ENCODE measurements around the gene RASGRF1.
"Not testable (repeated sequence)": the region's sequence is repeated elsewhere in the genome, so short reads cannot be mapped to it uniquely, and the experiment has no call there.

The RASGRF1 gene

DNA sequence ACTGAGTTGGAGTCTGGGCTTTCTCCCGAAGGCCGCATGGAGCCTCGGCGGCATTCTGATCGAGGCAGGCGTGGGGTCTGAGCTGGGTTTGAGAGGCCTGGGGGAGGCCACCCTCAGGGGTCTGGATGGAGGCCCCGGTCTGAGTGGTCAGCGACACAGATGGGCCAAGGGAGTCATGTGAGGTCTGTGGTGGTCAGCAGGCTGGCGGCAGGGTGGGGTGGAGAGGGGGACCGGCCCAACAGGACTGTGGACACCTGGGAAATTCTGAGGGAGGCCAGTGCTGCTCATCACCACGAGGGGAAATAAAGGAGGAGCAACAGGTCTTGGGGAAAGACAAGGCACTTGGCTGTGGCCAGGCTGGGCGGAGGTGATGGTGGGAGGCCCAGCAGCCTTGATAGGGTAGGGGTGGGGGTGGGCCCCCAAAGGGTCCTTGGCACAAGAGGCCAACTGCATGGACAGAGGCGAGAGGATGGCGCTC, 161.9 kb downstream of the RASGRF1 start:
- Histone ChIP-seq H4K20me1 (ENCODE audit: insufficient read depth, low read length) (no peaks in the 10 kb centered on the region), H3K79me2 (ENCODE audit: low read length) (no peaks in the 10 kb centered on the region), H2AFZ (ENCODE audit: low read length) (no peak overlapping the region), H3K27me3 (replicated peaks; ENCODE audit: insufficient read depth, low read length) (no peaks in the 10 kb centered on the region), H3K9me3 (replicated peaks; ENCODE audit: insufficient read depth, low read length) (no peaks in the 10 kb centered on the region), H3K4me1 (ENCODE audit: low read length) (no peaks in the 10 kb centered on the region), H3K36me3 (replicated peaks; ENCODE audit: insufficient read depth, low read length) (no peaks in the 10 kb centered on the region), H3K9ac (ENCODE audit: low read length) (no peak overlapping the region), H3F3A (ENCODE audit: insufficient read depth, low read length) (no peaks in the 10 kb centered on the region), H3K4me3 (ENCODE audit: low read length) (no peak overlapping the region), H3K4me2 (ENCODE audit: low read depth, low read length) (no peak overlapping the region), H3K9me2 (replicated peaks; ENCODE audit: insufficient read depth, low read length) (no peaks in the 10 kb centered on the region), H3K27ac (ENCODE audit: low read length) (no peak overlapping the region)
- TF ChIP-seq, protein P1, sequence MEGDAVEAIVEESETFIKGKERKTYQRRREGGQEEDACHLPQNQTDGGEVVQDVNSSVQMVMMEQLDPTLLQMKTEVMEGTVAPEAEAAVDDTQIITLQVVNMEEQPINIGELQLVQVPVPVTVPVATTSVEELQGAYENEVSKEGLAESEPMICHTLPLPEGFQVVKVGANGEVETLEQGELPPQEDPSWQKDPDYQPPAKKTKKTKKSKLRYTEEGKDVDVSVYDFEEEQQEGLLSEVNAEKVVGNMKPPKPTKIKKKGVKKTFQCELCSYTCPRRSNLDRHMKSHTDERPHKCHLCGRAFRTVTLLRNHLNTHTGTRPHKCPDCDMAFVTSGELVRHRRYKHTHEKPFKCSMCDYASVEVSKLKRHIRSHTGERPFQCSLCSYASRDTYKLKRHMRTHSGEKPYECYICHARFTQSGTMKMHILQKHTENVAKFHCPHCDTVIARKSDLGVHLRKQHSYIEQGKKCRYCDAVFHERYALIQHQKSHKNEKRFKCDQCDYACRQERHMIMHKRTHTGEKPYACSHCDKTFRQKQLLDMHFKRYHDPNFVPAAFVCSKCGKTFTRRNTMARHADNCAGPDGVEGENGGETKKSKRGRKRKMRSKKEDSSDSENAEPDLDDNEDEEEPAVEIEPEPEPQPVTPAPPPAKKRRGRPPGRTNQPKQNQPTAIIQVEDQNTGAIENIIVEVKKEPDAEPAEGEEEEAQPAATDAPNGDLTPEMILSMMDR (IDR thresholded peaks at IDR 0.05; ENCODE audit: low read length): no peak
- TF ChIP-seq EZH2phosphoT487 (IDR thresholded peaks at IDR 0.05; ENCODE audit: low read length) (no peak), EZH2 (optimal IDR thresholded peaks at IDR 0.05; ENCODE audit: low read depth, low read length) (no peak)
- DNase-seq: no peak

DNA sequence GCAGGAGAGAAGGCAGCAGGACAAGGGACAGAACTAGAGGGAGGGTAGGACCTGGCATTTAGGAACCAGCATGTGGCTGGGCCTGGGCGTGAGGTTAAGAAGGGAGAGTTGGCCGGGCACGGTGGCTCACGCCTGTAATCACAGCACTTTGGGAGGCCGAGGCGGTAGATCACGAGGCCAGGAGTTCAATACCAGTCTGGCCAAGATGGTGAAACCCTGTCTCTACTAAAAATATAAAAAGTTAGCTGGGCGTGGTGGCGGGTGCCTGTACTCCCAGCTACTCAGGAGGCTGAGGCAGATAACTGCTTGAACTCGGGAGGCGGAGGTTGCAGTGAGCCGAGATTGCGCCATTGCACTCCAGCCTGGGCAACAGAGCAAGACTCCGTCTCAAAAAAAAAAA, 162.4 kb downstream of the RASGRF1 start:
- H3K9ac ChIP-seq (ENCODE audit: low read length); H2AFZ ChIP-seq (ENCODE audit: low read length); H3K4me1 ChIP-seq (ENCODE audit: low read length); H3K9me2 ChIP-seq (replicated peaks; ENCODE audit: insufficient read depth, low read length); DNase-seq; H3K27me3 ChIP-seq (replicated peaks; ENCODE audit: insufficient read depth, low read length); H3K79me2 ChIP-seq (ENCODE audit: low read length); H3K9me3 ChIP-seq (replicated peaks; ENCODE audit: insufficient read depth, low read length); H3K4me2 ChIP-seq (ENCODE audit: low read depth, low read length); H4K20me1 ChIP-seq (ENCODE audit: insufficient read depth, low read length); H3K4me3 ChIP-seq (ENCODE audit: low read length); H3F3A ChIP-seq (ENCODE audit: insufficient read depth, low read length); H3K27ac ChIP-seq (ENCODE audit: low read length); H3K36me3 ChIP-seq (replicated peaks; ENCODE audit: insufficient read depth, low read length): not testable (repeated sequence)

DNA sequence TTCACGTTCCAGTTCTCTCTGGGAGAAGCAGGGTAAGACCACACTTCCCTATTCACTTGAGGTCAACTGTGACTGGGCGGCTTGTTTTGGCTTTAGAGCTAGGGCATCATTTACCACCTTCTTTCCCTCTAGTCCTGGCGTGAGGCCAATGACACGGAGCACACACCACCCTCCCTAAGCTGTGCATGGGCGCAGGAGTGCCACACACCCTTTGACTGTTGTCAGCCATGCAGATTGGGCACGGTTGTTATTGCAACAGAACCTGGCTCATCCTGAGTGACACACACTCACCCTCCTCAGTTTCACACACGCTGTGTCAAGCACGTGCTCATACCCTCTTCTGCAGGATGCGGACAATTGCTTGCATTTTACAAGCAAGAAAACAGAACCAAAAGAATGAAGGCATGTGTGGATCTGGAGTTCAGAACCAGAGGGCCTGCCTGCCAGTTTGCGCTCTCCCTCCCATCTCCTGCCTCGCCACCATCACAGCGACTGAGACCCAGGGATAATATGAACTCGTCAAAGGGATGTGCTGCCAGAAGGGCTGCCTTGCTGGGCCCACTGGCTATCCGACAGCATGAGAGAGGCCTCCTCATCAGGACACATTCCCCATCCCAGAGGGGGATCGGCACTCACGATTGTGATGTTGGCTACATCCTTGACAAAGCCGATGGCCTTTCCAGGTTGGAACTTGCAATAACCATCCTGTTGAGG, 163.3 kb downstream of the RASGRF1 start:
- no peak for DNase-seq
- TF ChIP-seq, protein P1 (IDR thresholded peaks at IDR 0.05; ENCODE audit: low read length): no peak
- TF ChIP-seq EZH2 (optimal IDR thresholded peaks at IDR 0.05; ENCODE audit: low read depth, low read length): no peak
- no peak for TF ChIP-seq EZH2phosphoT487 (IDR thresholded peaks at IDR 0.05; ENCODE audit: low read length)
- H3K4me3 ChIP-seq (ENCODE audit: low read length): no peak overlapping the region
- no peaks in the 10 kb centered on the region for H3K27me3 ChIP-seq (replicated peaks; ENCODE audit: insufficient read depth, low read length)
- no peak overlapping the region for H3K4me2 ChIP-seq (ENCODE audit: low read depth, low read length)
- no peaks in the 10 kb centered on the region for H3K4me1 ChIP-seq (ENCODE audit: low read length)
- H3K27ac ChIP-seq (ENCODE audit: low read length): no peak overlapping the region
- no peaks in the 10 kb centered on the region for H3K79me2 ChIP-seq (ENCODE audit: low read length)
- H2AFZ ChIP-seq (ENCODE audit: low read length): no peak overlapping the region
- H3K9ac ChIP-seq (ENCODE audit: low read length): no peak overlapping the region
- no peaks in the 10 kb centered on the region for H3K9me3 ChIP-seq (replicated peaks; ENCODE audit: insufficient read depth, low read length)
- H4K20me1 ChIP-seq (ENCODE audit: insufficient read depth, low read length): no peaks in the 10 kb centered on the region
- no peaks in the 10 kb centered on the region for H3K36me3 ChIP-seq (replicated peaks; ENCODE audit: insufficient read depth, low read length)
- H3K9me2 ChIP-seq (replicated peaks; ENCODE audit: insufficient read depth, low read length): no peaks in the 10 kb centered on the region
- H3F3A ChIP-seq (ENCODE audit: insufficient read depth, low read length): no peaks in the 10 kb centered on the region

DNA sequence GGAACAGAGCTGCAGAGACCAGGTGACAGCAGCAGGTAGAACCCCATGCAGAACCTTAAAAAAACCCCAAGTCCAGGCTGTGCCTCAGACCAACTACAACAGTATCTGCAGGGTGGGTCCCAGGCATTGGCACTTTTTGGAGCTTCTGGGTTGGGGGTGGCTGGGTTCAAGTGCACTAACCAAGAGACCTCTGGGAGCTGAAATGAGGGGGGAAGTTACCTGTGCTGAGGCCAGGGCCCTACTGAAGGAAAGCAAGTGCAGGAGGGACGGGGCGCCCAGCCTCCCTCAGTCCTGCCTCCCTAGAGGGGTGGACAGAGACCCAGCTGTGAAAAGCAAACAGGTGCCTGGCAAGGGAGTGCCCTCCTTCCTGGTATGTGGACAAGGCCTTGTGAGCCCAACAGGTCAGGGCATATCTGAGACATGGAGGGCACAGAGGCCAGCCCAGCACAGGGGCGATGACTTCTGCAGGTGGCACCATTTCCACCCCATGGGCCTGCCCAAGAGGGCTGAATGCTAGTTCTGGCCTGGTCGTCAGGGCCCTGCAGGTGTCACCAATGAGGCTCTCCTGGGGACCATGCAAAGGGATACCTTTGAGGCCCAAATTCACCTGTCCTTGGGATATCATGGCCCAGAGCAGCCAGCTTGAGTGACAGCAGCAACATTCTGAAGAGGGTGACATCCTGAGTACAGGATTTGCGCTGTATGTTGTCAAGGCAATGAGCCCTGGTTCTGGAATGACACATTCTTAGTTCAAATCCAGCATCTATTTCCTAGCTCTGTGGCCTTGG, 164.4 kb downstream of the RASGRF1 start:
- H4K20me1 ChIP-seq (ENCODE audit: insufficient read depth, low read length): no peaks in the 10 kb centered on the region
- H3K4me2 ChIP-seq (ENCODE audit: low read depth, low read length): no peak overlapping the region
- H3K9me2 ChIP-seq (replicated peaks; ENCODE audit: insufficient read depth, low read length): no peaks in the 10 kb centered on the region
- no peaks in the 10 kb centered on the region for H3K36me3 ChIP-seq (replicated peaks; ENCODE audit: insufficient read depth, low read length)
- no peak for DNase-seq
- H3K4me1 ChIP-seq (ENCODE audit: low read length): no peaks in the 10 kb centered on the region
- H3K79me2 ChIP-seq (ENCODE audit: low read length): no peaks in the 10 kb centered on the region
- H3K27ac ChIP-seq (ENCODE audit: low read length): no peak overlapping the region
- H2AFZ ChIP-seq (ENCODE audit: low read length): no peak overlapping the region
- no peaks in the 10 kb centered on the region for H3K27me3 ChIP-seq (replicated peaks; ENCODE audit: insufficient read depth, low read length)
- TF ChIP-seq EZH2phosphoT487 (IDR thresholded peaks at IDR 0.05; ENCODE audit: low read length): no peak
- TF ChIP-seq EZH2 (optimal IDR thresholded peaks at IDR 0.05; ENCODE audit: low read depth, low read length): no peak
- TF ChIP-seq, protein P1 (IDR thresholded peaks at IDR 0.05; ENCODE audit: low read length): no peak
- H3K9ac ChIP-seq (ENCODE audit: low read length): no peak overlapping the region
- no peaks in the 10 kb centered on the region for H3F3A ChIP-seq (ENCODE audit: insufficient read depth, low read length)
- no peaks in the 10 kb centered on the region for H3K9me3 ChIP-seq (replicated peaks; ENCODE audit: insufficient read depth, low read length)
- H3K4me3 ChIP-seq (ENCODE audit: low read length): no peak overlapping the region

Data from MM.1S (cell line).